GM12874 (cell line): ENCODE measurements around the gene ANKMY2.

Experiments
- TF ChIP-seq, protein P1 (sequence below): IDR thresholded peaks from 2 replicates; pipeline ENCODE4 v1.5.1; 2011; ENCODE audit warnings: low read depth, mild to moderate bottlenecking, control low read depth, low read length, moderate library complexity; ENCODE audit not compliant: insufficient read depth

Gene ANKMY2

DNA sequence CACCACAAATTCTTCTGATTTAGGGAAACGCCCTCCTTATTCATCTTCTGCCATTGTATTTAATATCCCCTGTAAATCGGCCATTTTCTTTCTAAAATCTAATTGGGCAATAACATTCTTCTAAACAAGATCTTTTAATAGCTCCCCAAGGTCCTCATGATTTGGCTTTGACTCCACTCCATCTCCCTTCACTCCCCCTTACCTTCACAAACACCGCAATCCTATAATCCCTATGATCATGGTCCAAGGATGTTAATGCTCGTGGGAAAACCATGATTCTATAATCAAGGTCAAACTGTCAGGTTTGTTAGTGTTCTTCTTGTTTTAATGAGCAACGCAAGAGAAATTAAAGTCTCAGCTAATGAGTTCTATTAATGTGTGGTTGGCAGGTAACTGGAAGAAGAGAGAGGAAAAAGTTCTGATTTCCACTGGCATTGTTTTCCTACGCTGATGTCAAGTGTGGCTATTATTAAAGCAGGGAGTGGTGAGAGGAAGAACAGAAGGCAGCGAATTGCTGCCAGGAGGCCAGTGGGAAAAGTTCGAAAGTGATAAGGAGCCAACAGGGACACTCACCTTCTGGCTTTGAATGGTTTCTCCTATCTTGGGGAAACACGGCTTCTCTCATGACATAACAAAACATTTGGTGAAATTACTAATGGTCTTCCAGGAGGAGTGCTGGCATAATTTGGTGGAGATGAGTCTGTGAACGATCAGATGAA is 90.9 kb downstream of the ANKMY2 start:
- TF ChIP-seq, protein P1, sequence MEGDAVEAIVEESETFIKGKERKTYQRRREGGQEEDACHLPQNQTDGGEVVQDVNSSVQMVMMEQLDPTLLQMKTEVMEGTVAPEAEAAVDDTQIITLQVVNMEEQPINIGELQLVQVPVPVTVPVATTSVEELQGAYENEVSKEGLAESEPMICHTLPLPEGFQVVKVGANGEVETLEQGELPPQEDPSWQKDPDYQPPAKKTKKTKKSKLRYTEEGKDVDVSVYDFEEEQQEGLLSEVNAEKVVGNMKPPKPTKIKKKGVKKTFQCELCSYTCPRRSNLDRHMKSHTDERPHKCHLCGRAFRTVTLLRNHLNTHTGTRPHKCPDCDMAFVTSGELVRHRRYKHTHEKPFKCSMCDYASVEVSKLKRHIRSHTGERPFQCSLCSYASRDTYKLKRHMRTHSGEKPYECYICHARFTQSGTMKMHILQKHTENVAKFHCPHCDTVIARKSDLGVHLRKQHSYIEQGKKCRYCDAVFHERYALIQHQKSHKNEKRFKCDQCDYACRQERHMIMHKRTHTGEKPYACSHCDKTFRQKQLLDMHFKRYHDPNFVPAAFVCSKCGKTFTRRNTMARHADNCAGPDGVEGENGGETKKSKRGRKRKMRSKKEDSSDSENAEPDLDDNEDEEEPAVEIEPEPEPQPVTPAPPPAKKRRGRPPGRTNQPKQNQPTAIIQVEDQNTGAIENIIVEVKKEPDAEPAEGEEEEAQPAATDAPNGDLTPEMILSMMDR = no peak

- TF ChIP-seq, protein P1 = no peak
These were observed 94.9 kb downstream of the ANKMY2 start for GRCh38 chr7:16550671-16551070.
